Liver (tissue), 3 donors: ENCODE data around the gene MED26.

Experiments
- CTCF ChIP-seq: fragments of 150-350 bp; IDR thresholded peaks from 2 replicates; pipeline ENCODE4 v1.5.1; 2017; ENCODE audit warnings: improper control_type of control experiment, low read depth, low read length; ENCODE audit not compliant: missing input control
- EGR1 ChIP-seq, 2 donors: IDR thresholded peaks; 2 replicates each; pipeline ENCODE4 v1.6.1; 2016 to 2018; ENCODE audit warnings: antibody characterized with exemption in 2 of 2, low read depth in 2 of 2
- TAF1 ChIP-seq: conservative IDR thresholded peaks from 2 replicates; pipeline ENCODE4 v1.6.1; 2016; ENCODE audit warnings: antibody characterized with exemption, mild to moderate bottlenecking
- donor health status: healthy.
- donor health status: healthy.

- TF ChIP-seq CTCF: no peak
- no peak for TF ChIP-seq TAF1
- TF ChIP-seq EGR1 (IDR thresholded peaks at IDR 0.05; ENCODE audit: low read depth in 2 of 2): no peak
Observed at GRCh38 chr19:16577531-16577985, 50.4 kb downstream of the MED26 start.
